T-helper 1 cell treated with Interleukin-12 subunit alpha and Interleukin-12 subunit beta and Interleukin-4 antibody, amounts not matched to agents 30 μg/mL and 1 μg/mL, for 36 hours (primary cell): ENCODE results near the gene DSC1.

Experiments used
- H3K27ac Mint-ChIP-seq: one replicate; pipeline ENCODE4 v1.8.0; 2021; ENCODE audit warnings: mild to moderate bottlenecking, mixed read lengths
- H3K27me3 Mint-ChIP-seq: one replicate; pipeline ENCODE4 v1.8.0; 2021; ENCODE audit warnings: low read depth, mixed read lengths
- H3K36me3 Mint-ChIP-seq: one replicate; pipeline ENCODE4 v1.8.0; 2021; ENCODE audit warnings: low read depth, mixed read lengths
- H3K4me1 Mint-ChIP-seq: one replicate; pipeline ENCODE4 v1.8.0; 2021; ENCODE audit warnings: low read depth, mixed read lengths
- H3K4me3 Mint-ChIP-seq: one replicate; pipeline ENCODE4 v1.8.0; 2021; ENCODE audit warnings: mild to moderate bottlenecking, moderate library complexity, mixed read lengths
- H3K9me3 Mint-ChIP-seq: one replicate; pipeline ENCODE4 v1.8.0; 2021; ENCODE audit warnings: mixed read lengths

The DSC1 gene, protein sequence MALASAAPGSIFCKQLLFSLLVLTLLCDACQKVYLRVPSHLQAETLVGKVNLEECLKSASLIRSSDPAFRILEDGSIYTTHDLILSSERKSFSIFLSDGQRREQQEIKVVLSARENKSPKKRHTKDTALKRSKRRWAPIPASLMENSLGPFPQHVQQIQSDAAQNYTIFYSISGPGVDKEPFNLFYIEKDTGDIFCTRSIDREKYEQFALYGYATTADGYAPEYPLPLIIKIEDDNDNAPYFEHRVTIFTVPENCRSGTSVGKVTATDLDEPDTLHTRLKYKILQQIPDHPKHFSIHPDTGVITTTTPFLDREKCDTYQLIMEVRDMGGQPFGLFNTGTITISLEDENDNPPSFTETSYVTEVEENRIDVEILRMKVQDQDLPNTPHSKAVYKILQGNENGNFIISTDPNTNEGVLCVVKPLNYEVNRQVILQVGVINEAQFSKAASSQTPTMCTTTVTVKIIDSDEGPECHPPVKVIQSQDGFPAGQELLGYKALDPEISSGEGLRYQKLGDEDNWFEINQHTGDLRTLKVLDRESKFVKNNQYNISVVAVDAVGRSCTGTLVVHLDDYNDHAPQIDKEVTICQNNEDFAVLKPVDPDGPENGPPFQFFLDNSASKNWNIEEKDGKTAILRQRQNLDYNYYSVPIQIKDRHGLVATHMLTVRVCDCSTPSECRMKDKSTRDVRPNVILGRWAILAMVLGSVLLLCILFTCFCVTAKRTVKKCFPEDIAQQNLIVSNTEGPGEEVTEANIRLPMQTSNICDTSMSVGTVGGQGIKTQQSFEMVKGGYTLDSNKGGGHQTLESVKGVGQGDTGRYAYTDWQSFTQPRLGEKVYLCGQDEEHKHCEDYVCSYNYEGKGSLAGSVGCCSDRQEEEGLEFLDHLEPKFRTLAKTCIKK

DNA sequence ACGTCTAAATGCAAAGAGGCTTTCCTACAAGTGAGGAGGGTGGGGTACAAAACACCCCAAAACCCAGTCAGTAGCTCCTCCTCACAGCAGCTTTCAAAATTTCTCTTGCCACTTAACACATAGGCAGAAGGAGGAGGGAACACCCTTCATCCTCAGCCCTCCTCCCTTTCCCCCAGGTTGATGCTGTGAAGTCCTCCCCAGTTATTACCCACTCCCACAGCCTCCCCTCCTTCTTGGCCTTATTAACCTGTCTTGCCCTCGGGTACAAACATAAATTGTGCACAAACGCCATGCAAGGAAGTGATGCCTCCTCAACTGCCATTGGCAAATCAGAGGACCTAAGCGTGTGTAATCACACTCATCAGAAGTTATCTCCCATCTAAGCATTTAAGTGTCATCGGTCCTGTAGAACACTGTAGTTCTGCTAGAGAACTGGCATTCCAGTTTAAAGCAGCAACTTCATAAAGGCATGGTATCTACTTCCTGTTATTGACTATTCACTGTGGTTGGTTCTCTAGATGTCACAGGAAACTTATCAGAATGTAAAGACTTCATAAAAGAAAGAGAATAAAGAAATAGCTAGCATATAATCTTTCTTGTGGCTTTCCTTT, at the start of gene DSC1:
Gene DSC1 (minus strand): TSS at position 32 of the 611 bp plus-strand sequence. CDS start 262 bp downstream, outside the sequence.
- H3K4me3 Mint-ChIP-seq = no peak within 1 kb of the TSS
- no peaks in the 10 kb centered on the region for H3K27me3 Mint-ChIP-seq
- H3K36me3 Mint-ChIP-seq = no peaks in the 10 kb centered on the region
- H3K4me1 Mint-ChIP-seq = no peaks in the 10 kb centered on the region
- peaks cover 4% of the 10 kb centered on the region for H3K9me3 Mint-ChIP-seq
- no peak within 1 kb of the TSS for H3K27ac Mint-ChIP-seq

DNA sequence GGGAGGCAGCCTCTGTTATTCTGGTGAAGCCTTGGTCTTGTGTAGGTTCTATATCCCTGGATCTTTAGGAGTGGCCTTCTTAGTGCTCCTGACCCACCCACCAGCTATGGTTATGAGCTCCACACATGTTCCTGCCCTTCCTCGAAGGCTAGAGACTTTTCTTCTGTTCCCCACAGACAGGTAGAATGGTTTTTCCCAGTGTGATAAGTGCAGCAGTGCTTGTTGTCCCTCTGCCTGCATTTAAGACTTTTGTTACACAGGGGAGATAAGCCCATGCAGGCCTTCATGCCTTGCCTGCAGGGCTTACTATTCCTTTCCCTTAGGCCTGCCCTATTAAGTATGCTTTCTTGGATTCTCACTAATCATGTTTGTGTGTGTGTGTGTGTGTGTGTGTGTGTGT, 48.4 kb upstream of the DSC1 start:
- no peaks in the 10 kb centered on the region for H3K4me1 Mint-ChIP-seq
- H3K27ac Mint-ChIP-seq = no peak overlapping the region
- no peak overlapping the region for H3K4me3 Mint-ChIP-seq
- no peaks in the 10 kb centered on the region for H3K36me3 Mint-ChIP-seq
- peaks cover 7% of the 10 kb centered on the region for H3K9me3 Mint-ChIP-seq
- no peaks in the 10 kb centered on the region for H3K27me3 Mint-ChIP-seq

DNA sequence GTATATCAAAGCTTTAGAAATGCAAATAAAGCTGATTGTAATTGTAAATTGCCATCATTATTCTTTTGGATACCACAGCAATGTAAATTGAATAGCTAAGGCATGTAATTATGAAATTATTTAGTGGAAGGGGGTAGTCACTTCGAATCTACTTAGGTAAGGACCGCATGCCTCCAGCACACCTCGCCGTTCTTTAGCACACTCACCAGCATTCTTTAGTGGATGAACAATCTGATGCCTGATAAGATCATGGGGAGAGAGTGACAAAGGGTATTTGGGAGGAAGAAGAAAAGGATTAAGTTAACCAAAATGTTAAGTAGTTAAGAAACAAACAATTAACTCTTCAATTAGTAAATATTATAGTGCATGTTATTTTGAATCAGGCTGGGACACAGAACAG, 46.4 kb upstream of the DSC1 start:
- Mint-ChIP-seq H3K4me3 (no peak overlapping the region), H3K27ac (no peak overlapping the region), H3K27me3 (no peaks in the 10 kb centered on the region), H3K9me3 (no peaks in the 10 kb centered on the region), H3K36me3 (no peaks in the 10 kb centered on the region), H3K4me1 (no peaks in the 10 kb centered on the region)

DNA sequence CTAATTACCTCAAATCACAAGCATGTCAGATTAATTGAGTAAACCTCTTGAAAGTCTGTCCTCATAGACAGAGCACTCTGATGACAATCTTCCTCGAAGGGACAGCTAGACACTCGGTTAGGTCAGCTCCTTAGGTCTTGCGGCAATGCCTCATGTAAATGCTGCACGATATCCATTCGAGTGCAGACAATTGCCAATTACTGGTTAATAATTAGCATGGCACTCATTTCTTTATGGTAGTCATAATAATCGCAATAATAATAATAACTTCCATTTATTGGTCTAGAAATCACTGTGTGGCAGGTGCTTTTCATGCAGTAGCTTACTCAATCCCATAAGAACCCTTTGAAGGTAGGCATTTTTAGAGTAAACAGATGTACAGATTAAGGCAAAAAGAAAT, 44.7 kb upstream of the DSC1 start:
- H3K4me1 Mint-ChIP-seq = no peaks in the 10 kb centered on the region
- H3K4me3 Mint-ChIP-seq = no peak overlapping the region
- no peaks in the 10 kb centered on the region for H3K9me3 Mint-ChIP-seq
- H3K27me3 Mint-ChIP-seq = no peaks in the 10 kb centered on the region
- no peak overlapping the region for H3K27ac Mint-ChIP-seq
- no peaks in the 10 kb centered on the region for H3K36me3 Mint-ChIP-seq

DNA sequence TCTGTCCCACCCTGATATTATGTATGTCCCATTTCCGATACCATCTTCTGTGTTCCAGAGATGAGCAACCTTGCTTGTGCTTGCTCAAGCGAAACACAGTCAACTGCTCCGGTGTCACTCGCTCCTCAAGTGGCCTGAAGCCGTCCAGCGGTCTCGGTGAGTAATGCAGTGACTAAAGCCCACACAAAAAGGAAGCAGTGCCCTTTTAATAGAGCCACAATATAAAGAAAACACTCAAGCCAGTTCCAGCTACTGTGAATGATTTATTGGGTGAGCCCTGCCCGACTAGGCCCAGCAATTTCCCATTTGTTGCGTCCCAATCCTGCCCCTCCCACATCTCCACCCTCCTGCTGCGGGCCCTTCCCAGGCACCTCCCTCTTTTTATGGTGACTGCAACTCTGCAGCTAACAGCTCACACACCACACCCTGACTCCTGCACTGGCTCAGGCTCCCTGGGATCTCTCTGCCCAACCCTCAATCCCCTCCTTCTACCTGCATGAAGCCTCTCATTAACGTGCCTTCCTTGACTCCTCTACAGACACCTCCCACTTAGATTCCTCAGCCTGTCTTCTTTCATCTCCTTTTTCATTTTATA, 44.2 kb upstream of the DSC1 start:
- no peak overlapping the region for H3K27ac Mint-ChIP-seq

DNA sequence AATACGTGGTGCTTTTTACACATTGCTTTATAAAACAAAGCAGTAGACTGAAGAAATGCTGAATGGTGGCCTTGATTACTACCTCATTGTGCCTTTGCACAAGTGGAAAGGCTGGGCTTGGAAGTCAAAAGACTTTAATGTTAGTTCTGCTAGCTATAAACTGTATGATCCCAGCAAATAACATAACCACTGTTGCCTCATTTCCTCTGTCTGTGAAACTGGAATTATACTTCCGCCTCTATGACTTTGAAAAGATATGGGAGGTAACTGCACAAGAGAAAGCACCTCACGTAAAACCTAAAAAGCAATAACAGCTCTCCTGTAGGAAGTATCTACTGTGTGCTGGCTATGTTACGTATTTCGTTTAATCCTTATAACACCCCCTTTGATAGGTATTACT, 43.4 kb upstream of the DSC1 start:
- H3K36me3 Mint-ChIP-seq = no peaks in the 10 kb centered on the region
- H3K4me3 Mint-ChIP-seq = no peak overlapping the region
- no peaks in the 10 kb centered on the region for H3K4me1 Mint-ChIP-seq
- H3K9me3 Mint-ChIP-seq = peaks cover 6% of the 10 kb centered on the region
- no peak overlapping the region for H3K27ac Mint-ChIP-seq
- no peaks in the 10 kb centered on the region for H3K27me3 Mint-ChIP-seq

More for the DNA sequence above, 44.2 kb upstream of the DSC1 start:
- H3K4me1 Mint-ChIP-seq = no peaks in the 10 kb centered on the region
- no peak overlapping the region for H3K4me3 Mint-ChIP-seq
- H3K27me3 Mint-ChIP-seq = no peaks in the 10 kb centered on the region
- H3K9me3 Mint-ChIP-seq = no peaks in the 10 kb centered on the region
- H3K36me3 Mint-ChIP-seq = no peaks in the 10 kb centered on the region

DNA sequence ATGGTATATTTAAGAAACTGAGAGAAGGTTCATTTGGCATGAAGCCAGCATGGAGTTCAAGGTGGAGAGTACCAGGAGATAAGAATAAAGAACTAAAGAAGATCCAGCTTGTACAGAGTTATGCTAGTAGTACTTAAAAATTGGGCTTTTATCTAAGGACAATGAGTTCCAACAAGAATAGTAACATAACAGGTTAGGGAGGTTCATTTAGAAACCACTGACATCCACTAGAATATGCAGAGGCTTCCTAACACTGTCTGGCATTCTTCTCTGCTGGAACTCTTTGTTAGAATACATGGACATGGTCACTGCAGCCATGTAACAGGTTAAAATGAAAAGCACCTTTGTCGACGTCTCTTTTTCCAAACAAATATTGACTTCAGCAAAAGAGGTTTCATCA, 42.6 kb upstream of the DSC1 start:
- peaks cover 10% of the 10 kb centered on the region for H3K9me3 Mint-ChIP-seq
- no peaks in the 10 kb centered on the region for H3K4me1 Mint-ChIP-seq
- H3K4me3 Mint-ChIP-seq = no peak overlapping the region
- H3K27me3 Mint-ChIP-seq = no peaks in the 10 kb centered on the region
- no peak overlapping the region for H3K27ac Mint-ChIP-seq
- H3K36me3 Mint-ChIP-seq = no peaks in the 10 kb centered on the region

DNA sequence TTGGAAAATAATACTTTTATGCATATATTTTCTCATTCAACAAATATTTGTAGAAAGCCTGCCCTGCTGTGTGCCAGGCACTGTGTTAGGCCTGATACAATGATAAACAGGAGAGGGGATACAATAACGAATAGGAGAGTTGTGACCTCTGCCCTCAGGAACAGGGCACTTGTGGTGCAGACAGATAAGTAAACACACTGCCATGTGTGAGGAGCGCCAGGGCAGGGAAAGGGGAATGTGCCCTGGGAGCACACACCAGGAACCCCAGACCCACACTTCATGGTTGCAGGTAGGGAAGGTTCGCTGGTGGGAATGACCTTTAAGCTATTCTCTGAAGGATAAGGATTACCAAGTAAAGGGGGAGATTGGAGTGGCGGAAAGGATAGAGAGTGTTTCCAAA, 42.2 kb upstream of the DSC1 start:
- no peaks in the 10 kb centered on the region for H3K36me3 Mint-ChIP-seq
- no peaks in the 10 kb centered on the region for H3K27me3 Mint-ChIP-seq
- no peak overlapping the region for H3K4me3 Mint-ChIP-seq

DNA sequence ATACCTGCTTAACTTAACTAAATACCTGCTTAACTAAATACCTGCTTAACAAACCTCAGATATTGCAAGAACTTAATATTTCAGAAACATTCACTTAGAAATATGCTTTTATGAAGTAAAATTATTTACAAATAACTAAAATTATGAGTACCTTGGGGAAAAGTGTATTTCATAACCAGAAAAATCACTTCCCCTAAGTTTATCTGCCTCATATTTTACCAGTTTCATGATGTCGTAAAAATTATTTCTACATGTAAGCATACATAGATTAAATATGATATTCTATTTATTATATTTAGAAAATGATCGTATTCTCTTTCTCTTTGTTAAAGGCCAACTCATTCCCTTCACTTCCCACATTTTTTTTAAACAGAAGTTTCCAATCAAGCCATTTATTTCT, 41.5 kb upstream of the DSC1 start:
- Mint-ChIP-seq H3K9me3 (peaks cover 10% of the 10 kb centered on the region), H3K27ac (no peak overlapping the region), H3K4me1 (no peaks in the 10 kb centered on the region), H3K27me3 (no peaks in the 10 kb centered on the region), H3K4me3 (no peak overlapping the region), H3K36me3 (no peaks in the 10 kb centered on the region)

More for the DNA sequence above, 42.2 kb upstream of the DSC1 start:
- no peak overlapping the region for H3K27ac Mint-ChIP-seq
- peaks cover 10% of the 10 kb centered on the region for H3K9me3 Mint-ChIP-seq
- H3K4me1 Mint-ChIP-seq = no peaks in the 10 kb centered on the region

DNA sequence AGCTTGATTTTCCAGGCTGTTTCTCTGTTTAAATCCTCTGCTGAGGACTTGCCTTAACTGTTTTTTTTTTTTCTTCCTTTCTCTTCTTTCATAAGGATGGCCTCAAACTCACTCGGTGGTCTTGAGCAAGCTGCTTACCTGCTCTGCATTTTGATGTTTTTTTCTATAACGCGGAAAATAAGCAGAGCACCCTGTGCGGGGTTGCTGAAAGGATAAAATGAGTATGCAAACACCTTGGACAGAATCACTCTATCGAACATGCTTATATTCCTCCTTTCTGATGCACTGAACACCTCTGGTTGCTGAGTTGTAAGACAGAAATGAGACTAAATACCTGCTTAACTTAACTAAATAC, 41.1 kb upstream of the DSC1 start:
- no peaks in the 10 kb centered on the region for H3K36me3 Mint-ChIP-seq
- H3K4me1 Mint-ChIP-seq = no peaks in the 10 kb centered on the region
- no peak overlapping the region for H3K4me3 Mint-ChIP-seq
- H3K27ac Mint-ChIP-seq = no peak overlapping the region
- H3K27me3 Mint-ChIP-seq = no peaks in the 10 kb centered on the region
- peaks cover 10% of the 10 kb centered on the region for H3K9me3 Mint-ChIP-seq

DNA sequence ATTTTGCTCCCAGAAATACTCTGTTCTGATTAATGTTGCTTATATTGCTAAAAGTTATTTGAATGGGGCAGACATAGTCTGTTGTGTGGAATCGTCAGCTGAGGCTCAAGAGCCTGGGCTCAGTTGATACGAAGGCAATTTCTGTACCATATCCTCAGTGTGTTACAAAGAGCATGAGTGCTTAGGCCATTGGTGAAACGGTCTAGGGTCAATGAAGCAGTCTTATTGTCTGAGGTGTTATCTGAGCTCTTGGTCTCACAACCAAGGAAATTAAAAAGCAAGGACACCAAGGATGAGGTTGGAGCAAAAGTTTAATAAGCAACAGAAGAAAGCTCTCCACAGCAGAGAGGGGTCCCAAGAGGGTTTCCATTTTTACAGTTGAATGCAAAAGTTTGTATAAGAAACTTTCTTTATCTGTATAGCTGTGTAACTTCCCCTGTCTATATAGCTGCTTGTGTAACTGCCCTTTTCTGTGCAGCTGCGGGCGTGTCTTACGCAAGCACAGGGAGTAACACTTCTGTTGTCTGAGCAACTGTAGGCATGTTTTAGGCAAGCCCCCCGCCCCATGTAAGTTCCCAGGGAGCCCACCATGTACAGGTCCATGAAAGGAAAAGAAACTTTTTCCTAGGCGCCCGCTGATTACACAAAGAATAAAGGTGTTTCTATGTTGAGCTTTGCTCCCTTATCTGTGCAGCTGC, 40.6 kb upstream of the DSC1 start:
- H3K27me3 Mint-ChIP-seq = no peaks in the 10 kb centered on the region
- no peaks in the 10 kb centered on the region for H3K36me3 Mint-ChIP-seq
- no peak overlapping the region for H3K27ac Mint-ChIP-seq
- no peaks in the 10 kb centered on the region for H3K4me1 Mint-ChIP-seq
- no peak overlapping the region for H3K4me3 Mint-ChIP-seq
- peaks cover 10% of the 10 kb centered on the region for H3K9me3 Mint-ChIP-seq

DNA sequence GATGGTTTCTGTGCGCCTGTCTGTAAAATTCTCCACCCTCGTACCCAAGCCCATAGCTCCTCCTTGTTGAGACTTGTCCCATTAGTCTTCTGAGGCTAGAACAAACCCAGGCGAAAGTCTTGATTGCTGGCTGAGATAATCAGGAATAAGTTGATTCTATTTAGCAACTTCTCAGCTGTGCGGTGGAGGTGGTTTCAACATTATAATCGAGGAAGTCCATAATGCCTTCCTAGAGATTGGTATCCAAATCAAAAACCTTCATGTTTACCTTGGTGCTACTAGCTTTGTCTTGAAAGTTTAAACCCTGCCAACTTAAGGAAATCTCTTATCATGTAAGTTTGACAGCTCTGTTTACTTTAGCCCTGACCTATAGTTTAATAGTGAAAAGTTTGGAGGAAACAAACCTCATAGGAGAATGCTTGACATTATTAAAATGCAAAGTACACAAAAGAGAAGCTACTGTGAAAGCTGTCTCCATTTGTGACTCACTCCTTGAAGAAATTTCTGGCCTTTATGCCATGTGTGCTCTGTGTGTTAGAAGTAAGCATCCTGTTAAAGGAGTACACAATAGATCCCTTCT, 36.6 kb upstream of the DSC1 start:
- Mint-ChIP-seq H3K27me3 (no peaks in the 10 kb centered on the region), H3K27ac (no peak overlapping the region), H3K4me1 (no peaks in the 10 kb centered on the region), H3K36me3 (no peaks in the 10 kb centered on the region), H3K4me3 (no peak overlapping the region), H3K9me3 (peaks cover 18% of the 10 kb centered on the region)

DNA sequence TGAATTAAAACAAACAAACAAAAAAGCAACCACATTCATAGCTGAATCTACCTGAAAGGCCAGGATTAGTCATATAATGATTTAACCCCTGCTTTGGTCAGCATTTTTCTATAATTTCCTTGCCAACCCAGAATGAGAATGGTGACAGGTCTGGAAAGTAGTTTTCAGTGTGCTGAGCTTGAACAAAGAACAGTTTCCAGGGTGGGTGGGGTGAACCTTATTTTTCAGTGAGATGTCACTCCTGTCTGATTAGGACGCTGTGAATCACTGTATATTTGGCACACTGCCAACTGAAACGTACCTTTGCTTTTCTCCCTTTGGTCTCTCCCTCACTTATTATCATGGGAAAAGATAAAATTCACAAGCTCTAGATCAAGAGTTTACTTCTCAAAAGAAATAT, 35.0 kb upstream of the DSC1 start:
- Mint-ChIP-seq H3K4me1 (no peaks in the 10 kb centered on the region), H3K27me3 (no peaks in the 10 kb centered on the region), H3K4me3 (no peak overlapping the region), H3K36me3 (no peaks in the 10 kb centered on the region), H3K9me3 (peaks cover 18% of the 10 kb centered on the region), H3K27ac (no peak overlapping the region)

DNA sequence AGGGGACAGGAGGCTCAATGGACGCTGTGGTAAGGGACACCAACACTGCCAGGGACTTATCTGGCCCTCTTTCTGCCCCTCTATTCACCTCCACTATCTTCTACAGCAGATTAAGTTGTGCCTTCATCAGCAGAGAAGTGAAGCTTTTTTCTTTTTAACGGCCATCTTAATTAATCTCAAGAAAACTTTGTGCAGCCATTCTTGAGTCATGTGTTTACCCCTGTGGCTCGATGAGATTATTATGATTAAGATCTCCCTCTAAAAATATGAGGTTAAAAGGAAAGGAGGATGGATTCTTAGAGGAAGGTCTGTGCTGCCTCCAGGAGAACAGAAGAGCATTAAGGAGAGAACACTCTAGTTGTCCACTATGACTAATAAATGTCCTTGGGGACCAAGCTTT, 32.4 kb upstream of the DSC1 start:
- Mint-ChIP-seq H3K9me3 (peaks cover 8% of the 10 kb centered on the region), H3K4me3 (no peak overlapping the region), H3K27me3 (no peaks in the 10 kb centered on the region), H3K36me3 (no peaks in the 10 kb centered on the region), H3K27ac (no peak overlapping the region), H3K4me1 (no peaks in the 10 kb centered on the region)
